ENCODE data around the gene NUP133.
"Not testable (repeated sequence)": the region's sequence is repeated elsewhere in the genome, so short reads cannot be mapped to it uniquely, and the experiment has no call there.

The NUP133 gene

GRCh38 chr1:229448354-229448753 lies 59.8 kb downstream of the NUP133 start:
- DNase-seq = no peak

- DNase-seq = no peak
Measured at GRCh38 chr1:229447809-229448252, 60.3 kb downstream of the NUP133 start.

GRCh38 chr1:229445828-229446227 lies 62.3 kb downstream of the NUP133 start:
- DNase-seq = no peak

- no peak for DNase-seq
Measured at GRCh38 chr1:229440851-229441537, 67.1 kb downstream of the NUP133 start.

- DNase-seq = no peak
Measured at GRCh38 chr1:229438021-229438420, 70.1 kb downstream of the NUP133 start.

GRCh38 chr1:229437443-229437842 lies 70.7 kb downstream of the NUP133 start:
- DNase-seq = no peak

GRCh38 chr1:229436201-229436600 lies 71.9 kb downstream of the NUP133 start:
- no peak for DNase-seq

- no peak for DNase-seq
Measured at GRCh38 chr1:229434641-229435051, 73.5 kb downstream of the NUP133 start.

- DNase-seq = no peak
Measured at GRCh38 chr1:229434005-229434640, 74.0 kb downstream of the NUP133 start, which contains the start of gene ACTA1. Gene ACTA1, minus strand, starts transcription at chr1:229434094. Its CDS starts 979 bp downstream, at chr1:229433115.

GRCh38 chr1:229433364-229434004 lies 74.7 kb downstream of the NUP133 start:
- DNase-seq = no peak

GRCh38 chr1:229432905-229433304 lies 75.2 kb downstream of the NUP133 start:
- DNase-seq = no peak

- no peak for DNase-seq
Measured at GRCh38 chr1:229432116-229432461, 76.1 kb downstream of the NUP133 start.

GRCh38 chr1:229431284-229432115 lies 76.6 kb downstream of the NUP133 start:
- DNase-seq = no peak

GRCh38 chr1:229430761-229431283 lies 77.3 kb downstream of the NUP133 start:
- DNase-seq = no peak

GRCh38 chr1:229428256-229428655 lies 79.9 kb downstream of the NUP133 start:
- DNase-seq = no peak

- DNase-seq = no peak
Measured at GRCh38 chr1:229427572-229427971, 80.6 kb downstream of the NUP133 start.

GRCh38 chr1:229425564-229426159 lies 82.5 kb downstream of the NUP133 start:
- no peak for DNase-seq

- DNase-seq = peak; percentile 49
Measured at GRCh38 chr1:229420765-229421164, 87.4 kb downstream of the NUP133 start.

GRCh38 chr1:229420224-229420623 lies 87.9 kb downstream of the NUP133 start:
- DNase-seq = no peak

GRCh38 chr1:229418586-229418985 lies 89.6 kb downstream of the NUP133 start:
- not testable (repeated sequence) for DNase-seq

GRCh38 chr1:229412810-229413209 lies 95.3 kb downstream of the NUP133 start:
- not testable (repeated sequence) for DNase-seq

- DNase-seq = no peak
Measured at GRCh38 chr1:229412056-229412455, 96.1 kb downstream of the NUP133 start.

All from DMS153 (cell line).